Stimulated activated CD4-positive, alpha-beta T cell treated with anti-CD3 and anti-CD28 coated beads, TNF-alpha, amount 100 ng/mL, for 4 hours (primary cell): Measurements from ENCODE around the gene TBC1D1.

Experiments used
- DNase-seq, 3 experiments: peaks; one replicate each; pipeline ENCODE4 v3.0.0-alpha.2; 2020; ENCODE audit warnings: low read depth in 3 of 3

Gene TBC1D1

GRCh38 chr4:38078590-38079421, 187.9 kb downstream of the TBC1D1 start:
- no peak for DNase-seq

- DNase-seq: no peak
These were observed 189.4 kb downstream of the TBC1D1 start for GRCh38 chr4:38080061-38080974.

GRCh38 chr4:38082021-38082420, 191.1 kb downstream of the TBC1D1 start:
- DNase-seq: no peak

GRCh38 chr4:38082424-38083385, 191.8 kb downstream of the TBC1D1 start:
- no peak for DNase-seq

GRCh38 chr4:38084877-38085711, 194.2 kb downstream of the TBC1D1 start:
- no peak for DNase-seq

- DNase-seq: no peak
These were observed 194.9 kb downstream of the TBC1D1 start for GRCh38 chr4:38085751-38086150.

GRCh38 chr4:38086151-38086848, 195.4 kb downstream of the TBC1D1 start:
- no peak for DNase-seq

GRCh38 chr4:38086849-38087226, 196.0 kb downstream of the TBC1D1 start:
- no peak for DNase-seq

GRCh38 chr4:38088321-38088720, 197.4 kb downstream of the TBC1D1 start:
- no peak for DNase-seq

GRCh38 chr4:38089961-38090360, 199.1 kb downstream of the TBC1D1 start:
- DNase-seq: no peak

- no peak for DNase-seq
These were observed 199.8 kb downstream of the TBC1D1 start for GRCh38 chr4:38090455-38091246.

- no peak for DNase-seq
These were observed 200.8 kb downstream of the TBC1D1 start for GRCh38 chr4:38091636-38092035.

- no peak for DNase-seq
These were observed 201.8 kb downstream of the TBC1D1 start for GRCh38 chr4:38092701-38093100.

- DNase-seq: no peak
These were observed 203.5 kb downstream of the TBC1D1 start for GRCh38 chr4:38094419-38094818.

- DNase-seq: no peak
These were observed 204.8 kb downstream of the TBC1D1 start for GRCh38 chr4:38095691-38096090.

- no peak for DNase-seq
These were observed 206.9 kb downstream of the TBC1D1 start for GRCh38 chr4:38097818-38098217.

GRCh38 chr4:38099020-38099600, 208.2 kb downstream of the TBC1D1 start:
- no peak for DNase-seq

GRCh38 chr4:38099908-38100407, 209.1 kb downstream of the TBC1D1 start:
- no peak for DNase-seq
